WTC11 (cell line): ENCODE measurements around the gene KRT12. TPM values are rescaled to one million over a fixed set of nuclear protein-coding genes. Genes with fewer than 3 reads are reported as not detected.

Experiments
- ATAC-seq: fragments of 200-7000 bp; cut with Tn5 transposase; 2 replicates; pipeline ENCODE4 v1.10.0; 2021; ENCODE audit warnings: mild to moderate bottlenecking, moderate library complexity
- CTCF ChIA-PET: fragments of 300-600 bp; sonication (Branson Sonifier 250); formaldehyde crosslinking; loops from one replicate; lab custom pipeline; 2021; ENCODE audit warnings: antibody characterized with exemption; lab: Charles Lee
- POLR2A ChIA-PET: fragments of 350-600 bp; sonication (Branson Sonifier 250); formaldehyde crosslinking; loops from one replicate; lab custom pipeline; 2021; ENCODE audit warnings: antibody characterized with exemption; lab: Charles Lee
- DNase-seq: peaks from one replicate; pipeline ENCODE4 v3.0.0; 2021; ENCODE audit warnings: low spot score
- H3K27ac Mint-ChIP-seq: 2 replicates; pipeline ENCODE4 v1.8.0; 2021; ENCODE audit warnings: mixed read lengths
- H3K27me3 Mint-ChIP-seq: 2 replicates; pipeline ENCODE4 v1.8.0; 2021; ENCODE audit warnings: low read depth, mild to moderate bottlenecking, moderate library complexity, mixed read lengths
- H3K36me3 Mint-ChIP-seq: 2 replicates; pipeline ENCODE4 v1.8.0; 2021; ENCODE audit warnings: mixed read lengths
- H3K4me1 Mint-ChIP-seq: 2 replicates; pipeline ENCODE4 v1.8.0; 2022; ENCODE audit warnings: mixed read lengths
- H3K4me3 Mint-ChIP-seq: 2 replicates; pipeline ENCODE4 v1.8.0; 2021; ENCODE audit warnings: mild to moderate bottlenecking, moderate library complexity, mixed read lengths
- H3K9me3 Mint-ChIP-seq: 2 replicates; pipeline ENCODE4 v1.8.0; 2021; ENCODE audit warnings: mixed read lengths
- AFF4 ChIP-seq: sonication (generic); formaldehyde crosslinking; IDR thresholded peaks from 2 replicates; pipeline ENCODE4 v1.8.1; 2023; ENCODE audit warnings: mild to moderate bottlenecking, missing genetic modification reagents, borderline replicate concordance
- ARID4B ChIP-seq: sonication (generic); formaldehyde crosslinking; IDR thresholded peaks from 2 replicates; pipeline ENCODE4 v1.8.0; 2023; ENCODE audit warnings: missing genetic modification reagents, mild to moderate bottlenecking, borderline replicate concordance
- ATF6 ChIP-seq: sonication (generic); formaldehyde crosslinking; IDR thresholded peaks from 2 replicates; pipeline ENCODE4 v1.8.1; 2023; ENCODE audit warnings: mild to moderate bottlenecking, missing genetic modification reagents
- CREM ChIP-seq: sonication (generic); formaldehyde crosslinking; IDR thresholded peaks from 2 replicates; pipeline ENCODE4 v1.8.1; 2022; ENCODE audit warnings: mild to moderate bottlenecking, missing genetic modification reagents, moderate library complexity
- ESRRA ChIP-seq: sonication (generic); formaldehyde crosslinking; IDR thresholded peaks from 2 replicates; pipeline ENCODE4 v1.8.1; 2022; ENCODE audit warnings: mild to moderate bottlenecking, missing genetic modification reagents, borderline replicate concordance
- GABPB1 ChIP-seq: sonication (generic); formaldehyde crosslinking; IDR thresholded peaks from 2 replicates; pipeline ENCODE4 v1.8.1; 2023; ENCODE audit warnings: mild to moderate bottlenecking, missing genetic modification reagents
- GTF2I ChIP-seq: fragments of 250-450 bp; sonication (Bioruptor Pico); conservative IDR thresholded peaks from 2 replicates; pipeline ENCODE4 v1.4.0; 2021; ENCODE audit warnings: mild to moderate bottlenecking
- PREB ChIP-seq: sonication (generic); formaldehyde crosslinking; IDR thresholded peaks from 2 replicates; pipeline ENCODE4 v1.8.1; 2022; ENCODE audit warnings: mild to moderate bottlenecking, missing genetic modification reagents, moderate library complexity, borderline replicate concordance
- SOX15 ChIP-seq: fragments of 250-450 bp; sonication (Bioruptor Pico); IDR thresholded peaks from 2 replicates; pipeline ENCODE4 v1.9.0; 2021; ENCODE audit warnings: mild to moderate bottlenecking
- ZNF512 ChIP-seq: sonication (generic); formaldehyde crosslinking; IDR thresholded peaks from 2 replicates; pipeline ENCODE4 v1.8.1; 2022; ENCODE audit warnings: missing genetic modification reagents, borderline replicate concordance
- total RNA-seq: library from RNA; stranded (reverse); gene quantifications from 3 replicates; pipeline ENCODE4 v1.2.3, GENCODE V29; 2021

KRT12 gene
- total RNA-seq, 1 experiment from 2014 or later, result not detected

GRCh38 chr17:40833882-40834281 lies 33.1 kb downstream of the KRT12 start:
- CTCF ChIA-PET, result no interaction called here
- POLR2A ChIA-PET, result no interaction called here
- Mint-ChIP-seq H3K4me1 (peaks cover 5% of the 10 kb centered on the region), H3K27ac (no peak overlapping the region), H3K27me3 (peaks cover 91% of the 10 kb centered on the region), H3K9me3 (peaks cover 4% of the 10 kb centered on the region; the same call in 1 of the 2 replicates), H3K4me3 (no peak overlapping the region), H3K36me3 (peaks cover 4% of the 10 kb centered on the region; the same call in 1 of the 2 replicates)
- TF ChIP-seq AFF4 (CRISPR knock-in tag) (no peak), PREB (CRISPR knock-in tag) (no peak), ATF6 (no peak), ESRRA (CRISPR knock-in tag) (no peak)
- no peak for DNase-seq
- ATAC-seq, result no peak

- H3K4me3 Mint-ChIP-seq, result no peak overlapping the region
- no peak for ATAC-seq
- no peak for TF ChIP-seq GTF2I
- no peak for TF ChIP-seq GABPB1 (CRISPR knock-in tag)
- no peak for TF ChIP-seq ZNF512 (CRISPR knock-in tag)
- no peak for TF ChIP-seq ARID4B (CRISPR knock-in tag)
- no peak for TF ChIP-seq AFF4 (CRISPR knock-in tag)
- no peak for TF ChIP-seq SOX15 (CRISPR knock-in tag)
- TF ChIP-seq PREB (CRISPR knock-in tag), result no peak
- no peak for TF ChIP-seq CREM (CRISPR knock-in tag)
- TF ChIP-seq, all 79 proteins: peak for 0
- POLR2A ChIA-PET, result no interaction called here
- Mint-ChIP-seq H3K27ac (no peak overlapping the region), H3K36me3 (peaks cover 4% of the 10 kb centered on the region; the same call in 1 of the 2 replicates), H3K27me3 (peaks cover 91% of the 10 kb centered on the region), H3K9me3 (peaks cover 4% of the 10 kb centered on the region; the same call in 1 of the 2 replicates), H3K4me1 (peaks cover 5% of the 10 kb centered on the region)
- CTCF ChIA-PET, result no interaction called here
- DNase-seq, result no peak
Observed at GRCh38 chr17:40832840-40833239, 34.2 kb downstream of the KRT12 start.
